HCEC 1CT (cell line): ENCODE results near the gene TAL1.
"Not testable (repeated sequence)": the region's sequence is repeated elsewhere in the genome, so short reads cannot be mapped to it uniquely, and the experiment has no call there.

Source experiments
- DNase-seq: peaks from one replicate; pipeline ENCODE4 v3.0.0-alpha.2; 2017

TAL1 gene

GRCh38 chr1:47210666-47211065, 21.4 kb downstream of the TAL1 start:
- no peak for DNase-seq

- no peak for DNase-seq
These were observed 22.2 kb downstream of the TAL1 start for GRCh38 chr1:47209725-47210325.

GRCh38 chr1:47209091-47209490, 22.9 kb downstream of the TAL1 start:
- DNase-seq = no peak

- DNase-seq = no peak
These were observed 23.6 kb downstream of the TAL1 start for GRCh38 chr1:47208374-47208850.

GRCh38 chr1:47207803-47208373, 24.1 kb downstream of the TAL1 start:
- no peak for DNase-seq

- no peak for DNase-seq
These were observed 26.1 kb downstream of the TAL1 start for GRCh38 chr1:47205918-47206317.

GRCh38 chr1:47203504-47203903, 28.5 kb downstream of the TAL1 start:
- DNase-seq = not testable (repeated sequence)

- DNase-seq = no peak
These were observed 30.8 kb downstream of the TAL1 start for GRCh38 chr1:47201179-47201578.

- DNase-seq = no peak
These were observed 33.8 kb downstream of the TAL1 start for GRCh38 chr1:47198214-47198613.

GRCh38 chr1:47196622-47197021, 35.4 kb downstream of the TAL1 start:
- no peak for DNase-seq

GRCh38 chr1:47195981-47196380, 36.0 kb downstream of the TAL1 start:
- not testable (repeated sequence) for DNase-seq

- no peak for DNase-seq
These were observed 37.7 kb downstream of the TAL1 start for GRCh38 chr1:47194311-47194710.

- DNase-seq = not testable (repeated sequence)
These were observed 38.5 kb downstream of the TAL1 start for GRCh38 chr1:47193496-47193895.

- peak; percentile 46 for DNase-seq
These were observed 39.3 kb downstream of the TAL1 start for GRCh38 chr1:47192458-47193384.

GRCh38 chr1:47191940-47192457, 40.0 kb downstream of the TAL1 start:
- no peak for DNase-seq

GRCh38 chr1:47190857-47191256, 41.2 kb downstream of the TAL1 start:
- DNase-seq = no peak

GRCh38 chr1:47190509-47190855, 41.5 kb downstream of the TAL1 start:
- DNase-seq = no peak

- DNase-seq = peak; percentile 34
These were observed 42.0 kb downstream of the TAL1 start, which contains the start of gene PDZK1IP1 for GRCh38 chr1:47189844-47190508. TSS of gene PDZK1IP1 (minus strand) at chr1:47190036. CDS start at chr1:47189932, 104 bp downstream.

- DNase-seq = no peak
These were observed 42.9 kb downstream of the TAL1 start for GRCh38 chr1:47188791-47189785.

GRCh38 chr1:47187926-47188250, 44.1 kb downstream of the TAL1 start:
- DNase-seq = no peak

- no peak for DNase-seq
These were observed 44.6 kb downstream of the TAL1 start for GRCh38 chr1:47187231-47187925.
